Hematopoietic multipotent progenitor cell treated with erythropoietin and hydrocortisone succinate and interleukin-3 and kit ligand, for 17 days (in vitro differentiated cells): ENCODE measurements around the gene THBS1.

Experiments used
- DNase-seq: peaks from one replicate; pipeline ENCODE4 v3.0.0-alpha.2; 2015; ENCODE audit warnings: low spot score

Gene THBS1

GRCh38 chr15:39580485-39581241 lies at the start of gene THBS1:
TSS of gene THBS1 (plus strand) at chr15:39581079. CDS start at chr15:39581858, 779 bp downstream.
- no peak for DNase-seq

- no peak for DNase-seq
Observed at GRCh38 chr15:39534996-39535395, 45.9 kb upstream of the THBS1 start.

DNA sequence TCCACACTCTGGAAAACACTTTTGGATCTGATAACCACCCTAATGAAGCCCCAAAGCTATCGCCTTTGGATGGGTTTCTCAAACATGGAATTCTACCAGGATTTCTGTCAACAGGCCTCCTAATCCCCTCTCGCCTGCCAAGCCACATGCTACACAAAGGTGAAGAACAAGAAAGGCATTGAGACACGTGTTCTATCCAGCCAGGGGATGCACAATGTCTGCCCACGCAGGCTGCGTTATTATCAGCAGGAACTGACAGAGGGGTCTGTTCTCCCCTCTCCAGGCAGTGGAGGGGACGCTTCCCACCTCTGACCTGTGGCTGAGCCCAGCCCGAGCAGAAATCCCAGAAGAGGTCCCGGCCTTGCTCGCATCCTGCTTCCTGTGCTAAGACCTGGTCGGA lies 45.4 kb upstream of the THBS1 start:
- no peak for DNase-seq

DNA sequence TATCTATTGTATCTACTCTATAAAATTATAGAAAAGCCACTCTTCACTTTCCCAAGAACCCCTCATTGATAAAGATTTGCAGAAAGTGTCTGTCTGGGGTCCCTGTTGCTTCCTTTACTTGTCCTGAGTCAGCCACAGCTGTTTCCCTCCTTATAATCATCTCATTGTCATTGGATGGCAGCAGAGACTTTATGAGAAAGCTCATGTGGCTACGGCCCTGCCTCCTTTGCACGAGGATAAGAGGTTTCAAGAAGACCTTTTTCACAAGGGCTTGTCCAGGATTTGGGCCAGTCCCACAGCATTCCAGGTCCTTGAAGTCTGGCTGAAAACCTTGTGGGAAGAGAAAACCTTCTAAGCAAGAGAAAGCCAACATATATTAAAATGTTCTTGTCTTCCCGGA lies 41.9 kb upstream of the THBS1 start:
- no peak for DNase-seq

DNA sequence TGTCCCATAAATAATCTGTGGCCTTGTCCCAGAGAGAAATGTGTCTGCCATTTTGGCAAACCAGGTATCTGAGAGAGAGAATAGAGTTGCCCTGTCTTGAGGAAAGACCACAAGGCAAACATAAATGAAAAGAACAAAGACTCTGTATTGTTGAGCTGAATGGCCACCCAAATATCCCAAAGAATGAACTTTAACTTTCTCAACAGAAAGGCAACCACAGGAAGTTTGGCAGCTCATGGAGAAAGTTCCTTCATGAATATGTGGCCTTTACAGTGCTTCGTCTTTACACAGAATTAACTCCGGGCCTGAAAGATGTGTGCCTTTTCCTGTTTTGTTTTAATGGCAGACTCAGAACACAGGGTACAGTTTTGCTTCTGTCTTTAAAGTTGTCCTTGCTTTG lies 41.4 kb upstream of the THBS1 start:
- no peak for DNase-seq

DNA sequence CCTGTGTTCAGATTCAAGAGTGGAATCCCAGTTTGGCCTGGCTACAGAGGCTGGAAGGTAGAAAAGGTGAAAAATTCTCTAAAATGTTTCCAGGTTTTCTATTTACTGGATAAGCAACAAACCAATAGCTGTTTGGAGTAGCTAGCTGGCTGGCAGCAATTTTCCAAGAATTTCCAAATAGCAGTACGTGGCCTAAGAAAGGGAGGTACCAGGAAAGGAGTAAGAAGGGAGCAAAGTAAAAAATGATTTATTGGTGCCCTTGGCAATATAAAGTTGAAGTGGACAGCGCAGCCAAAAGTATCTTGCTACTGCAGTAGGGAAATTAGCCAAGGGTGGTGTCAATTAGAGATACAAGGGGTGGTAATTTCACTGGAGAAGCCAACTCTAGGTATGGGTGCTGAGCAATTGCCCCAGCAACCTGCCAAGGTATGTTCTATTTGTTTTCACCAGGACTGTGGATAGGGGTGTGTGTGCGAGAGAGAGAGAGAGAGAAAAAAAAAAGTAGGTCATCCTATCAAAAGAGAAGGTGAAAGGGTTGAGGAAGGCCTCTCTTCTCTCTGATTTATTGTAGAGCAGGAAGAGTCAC lies 40.8 kb upstream of the THBS1 start:
- no peak for DNase-seq

GRCh38 chr15:39542385-39543065 lies 38.4 kb upstream of the THBS1 start:
- no peak for DNase-seq

DNA sequence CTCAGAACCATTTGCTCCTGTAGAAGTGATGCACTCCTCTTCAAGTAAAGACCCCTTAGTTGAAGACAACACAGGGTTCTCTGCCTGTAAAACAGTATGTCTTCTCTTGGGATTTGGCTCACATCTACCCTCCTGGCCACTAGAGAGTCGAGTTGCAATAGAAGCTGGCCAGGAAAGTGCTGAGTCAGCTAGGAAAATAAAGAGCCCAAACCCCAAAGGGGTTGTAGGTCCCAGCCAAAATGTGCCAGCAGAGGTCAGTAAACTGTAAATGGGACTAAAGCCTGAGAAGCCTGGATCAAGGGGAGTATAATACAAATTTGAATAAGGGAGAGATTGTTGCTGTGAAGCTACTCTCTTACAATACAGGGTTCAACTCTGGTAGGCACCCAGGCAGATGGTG lies 37.2 kb upstream of the THBS1 start:
- DNase-seq: no peak

GRCh38 chr15:39546842-39547241 lies 34.0 kb upstream of the THBS1 start:
- DNase-seq: no peak

GRCh38 chr15:39548561-39548960 lies 32.3 kb upstream of the THBS1 start:
- no peak for DNase-seq

- DNase-seq: no peak
Observed at GRCh38 chr15:39549912-39550311, 31.0 kb upstream of the THBS1 start.

- no peak for DNase-seq
Observed at GRCh38 chr15:39551476-39551875, 29.4 kb upstream of the THBS1 start.

- no peak for DNase-seq
Observed at GRCh38 chr15:39552556-39552955, 28.3 kb upstream of the THBS1 start.

GRCh38 chr15:39553947-39554693 lies 26.8 kb upstream of the THBS1 start:
- no peak for DNase-seq

- no peak for DNase-seq
Observed at GRCh38 chr15:39554746-39555387, 26.0 kb upstream of the THBS1 start.

GRCh38 chr15:39555885-39556284 lies 25.0 kb upstream of the THBS1 start:
- no peak for DNase-seq

DNA sequence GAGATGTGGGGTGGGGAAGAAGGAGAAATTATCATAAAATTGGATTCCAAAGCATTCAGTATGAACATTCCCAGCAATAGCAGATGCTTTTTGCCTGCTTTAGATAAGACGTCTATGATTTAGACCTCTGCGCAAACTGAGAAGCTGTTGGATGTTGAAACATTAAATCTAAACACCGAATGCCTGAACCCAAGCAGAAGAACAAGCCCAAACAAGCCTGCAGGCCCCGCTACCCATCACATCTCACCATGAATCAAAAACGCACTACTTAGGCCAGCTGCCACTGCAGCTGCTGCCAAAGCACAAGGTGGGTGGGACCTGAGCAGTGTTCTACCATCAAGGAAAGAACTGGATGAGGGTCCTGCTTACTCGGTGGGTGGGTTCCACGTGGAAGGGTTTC lies 24.4 kb upstream of the THBS1 start:
- DNase-seq: no peak

- no peak for DNase-seq
Observed at GRCh38 chr15:39558421-39558820, 22.5 kb upstream of the THBS1 start.

DNA sequence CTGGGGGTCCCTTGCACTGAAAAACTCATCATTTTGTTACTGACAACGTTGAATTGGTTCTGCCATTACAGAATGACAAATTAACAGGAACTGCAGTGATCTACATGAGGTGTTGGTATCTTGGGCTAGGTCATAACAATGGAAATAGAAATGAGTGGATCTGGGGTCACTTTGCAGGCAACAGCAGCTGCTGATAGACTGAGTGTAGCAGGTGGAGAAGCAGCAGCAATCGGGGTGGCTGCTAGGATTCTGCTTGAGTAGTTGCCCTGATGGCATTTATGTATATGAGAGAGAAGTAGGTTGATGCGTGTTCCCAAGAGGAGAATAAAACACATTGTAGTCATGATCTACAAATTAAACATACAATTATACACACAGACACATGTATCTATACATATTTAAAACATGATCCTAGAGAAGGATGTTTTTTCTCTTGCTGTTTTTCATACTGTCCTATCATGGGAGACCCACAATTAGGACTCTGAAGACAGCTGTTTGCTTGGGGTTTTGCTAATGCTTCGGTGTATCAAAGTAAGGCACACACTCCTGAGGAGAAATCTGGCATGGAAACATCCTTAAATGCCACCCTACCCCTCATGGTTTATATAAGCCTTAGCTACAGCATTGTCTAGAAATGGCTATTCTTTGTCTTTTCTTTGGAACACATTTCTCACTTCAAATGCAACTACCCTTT lies 15.8 kb upstream of the THBS1 start:
- DNase-seq: no peak

DNA sequence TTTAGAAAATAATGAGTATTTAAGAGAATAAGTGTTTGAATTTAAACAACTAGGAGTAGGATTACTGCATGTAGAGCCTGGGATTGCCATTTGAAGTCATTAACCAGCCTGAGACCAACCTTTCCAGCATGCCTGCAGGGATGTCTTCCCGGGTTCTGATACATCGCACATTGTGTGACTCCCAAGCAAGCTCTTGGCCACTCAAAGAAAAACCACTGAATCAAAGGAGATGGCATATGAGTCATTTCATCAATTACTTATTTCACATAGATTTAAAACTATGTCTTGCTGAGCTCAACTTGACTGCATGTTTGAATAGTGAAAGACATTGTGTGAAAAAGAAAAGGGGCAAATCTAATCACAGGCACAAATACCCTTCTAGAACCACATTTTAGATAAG lies 15.0 kb upstream of the THBS1 start:
- no peak for DNase-seq

GRCh38 chr15:39573287-39573686 lies 7.6 kb upstream of the THBS1 start:
- DNase-seq: no peak

- no peak for DNase-seq
Observed at GRCh38 chr15:39573844-39574243, 7.0 kb upstream of the THBS1 start.
